Activated CD8-positive, alpha-beta memory T cell treated with anti-CD3 and anti-CD28 coated beads, Interleukin-2, amount 50 U/mL, for 48 hours (primary cell): ENCODE measurements around the gene DGLUCY.
"Not testable (repeated sequence)": the region's sequence is repeated elsewhere in the genome, so short reads cannot be mapped to it uniquely, and the experiment has no call there.

ENCODE experiments used
- DNase-seq: peaks from one replicate; pipeline ENCODE4 v3.0.0-alpha.2; 2020

DGLUCY gene

DNA sequence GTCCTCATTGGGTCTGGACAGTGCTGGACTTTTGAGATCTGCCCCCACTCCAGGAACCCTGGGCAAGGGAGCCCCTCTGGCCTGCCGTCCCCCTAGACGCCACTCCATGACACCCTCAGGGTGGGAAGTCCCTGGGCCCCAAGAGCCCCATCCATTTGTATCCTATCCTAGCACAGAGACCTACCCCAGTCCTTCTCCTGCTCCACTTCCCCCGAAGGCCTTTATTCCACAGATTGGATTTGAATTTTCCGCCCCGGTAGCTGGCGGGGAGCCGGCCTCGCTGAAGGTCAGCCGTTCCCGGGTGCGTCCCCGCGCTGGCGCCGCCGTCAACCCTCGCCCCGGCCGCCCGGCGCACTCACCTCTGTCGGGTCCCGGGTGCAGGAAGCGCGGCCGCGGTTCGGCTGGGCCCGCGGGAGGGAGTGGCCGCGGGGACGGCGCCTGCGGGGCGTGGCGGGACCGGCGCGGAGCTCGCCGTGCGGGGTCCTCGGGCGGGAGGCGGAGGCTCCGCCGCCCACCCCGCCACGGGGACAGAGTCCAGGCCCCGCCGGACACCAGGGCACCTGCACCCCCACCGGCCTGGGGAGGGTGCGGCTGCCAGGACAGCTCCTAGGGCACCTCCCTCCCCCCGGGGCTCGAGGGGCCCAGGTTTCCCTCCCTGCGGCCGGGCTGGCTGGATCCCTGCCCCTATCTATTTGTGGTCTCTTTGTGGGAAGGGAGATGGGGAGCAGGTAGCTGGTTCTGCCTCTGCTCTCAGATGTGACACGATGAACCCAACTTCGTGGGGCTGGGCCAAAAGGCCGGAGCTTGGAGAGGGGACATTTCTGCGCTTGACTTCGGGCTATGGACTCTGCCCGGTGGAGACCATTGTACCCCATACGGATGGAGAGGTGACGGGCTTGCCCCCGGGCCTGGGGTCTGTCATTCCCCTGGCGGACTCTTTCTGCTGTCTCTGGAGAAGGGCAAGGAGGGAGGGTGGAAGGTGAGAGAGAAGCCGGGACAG is 150.6 kb downstream of the DGLUCY start:
- peak; percentile 67 for DNase-seq

DNA sequence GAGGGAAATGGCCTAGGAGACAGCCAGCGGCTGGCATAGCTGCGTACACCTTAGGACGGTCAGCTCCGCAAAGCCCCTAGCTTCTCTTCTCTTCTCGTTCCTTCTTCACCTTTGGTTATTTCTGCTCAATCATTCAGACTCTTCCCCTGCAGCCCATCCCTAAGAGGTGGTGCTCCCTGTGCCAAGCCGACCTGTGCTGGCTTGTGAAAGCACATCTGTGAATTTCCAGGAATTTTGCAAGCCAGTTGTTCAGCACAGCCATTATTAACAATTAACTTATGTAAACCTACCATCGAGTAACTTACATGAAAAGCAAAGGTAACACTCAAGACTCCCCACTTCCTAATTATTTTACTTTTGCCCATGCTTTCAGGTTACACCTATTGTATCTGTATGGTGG is 151.5 kb downstream of the DGLUCY start:
- DNase-seq: no peak

DNA sequence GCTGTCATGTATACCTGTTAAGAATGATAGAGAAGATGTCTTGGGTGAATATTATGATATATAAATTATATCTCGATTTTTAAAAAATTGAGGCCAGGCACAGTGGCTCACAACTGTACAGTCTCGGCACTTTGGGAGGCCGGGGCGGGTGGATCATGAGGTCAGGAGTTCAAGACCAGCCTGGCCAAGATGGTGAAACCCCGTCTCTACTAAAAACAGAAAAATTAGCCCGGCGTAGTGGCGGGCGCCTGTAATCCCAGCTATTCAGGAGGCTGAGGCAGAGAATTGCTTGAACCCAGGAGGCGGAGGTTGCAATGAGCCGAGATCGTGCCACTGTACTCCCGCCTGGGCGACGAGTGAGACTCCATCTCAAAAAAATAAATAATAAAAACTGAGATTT is 152.4 kb downstream of the DGLUCY start:
- not testable (repeated sequence) for DNase-seq

DNA sequence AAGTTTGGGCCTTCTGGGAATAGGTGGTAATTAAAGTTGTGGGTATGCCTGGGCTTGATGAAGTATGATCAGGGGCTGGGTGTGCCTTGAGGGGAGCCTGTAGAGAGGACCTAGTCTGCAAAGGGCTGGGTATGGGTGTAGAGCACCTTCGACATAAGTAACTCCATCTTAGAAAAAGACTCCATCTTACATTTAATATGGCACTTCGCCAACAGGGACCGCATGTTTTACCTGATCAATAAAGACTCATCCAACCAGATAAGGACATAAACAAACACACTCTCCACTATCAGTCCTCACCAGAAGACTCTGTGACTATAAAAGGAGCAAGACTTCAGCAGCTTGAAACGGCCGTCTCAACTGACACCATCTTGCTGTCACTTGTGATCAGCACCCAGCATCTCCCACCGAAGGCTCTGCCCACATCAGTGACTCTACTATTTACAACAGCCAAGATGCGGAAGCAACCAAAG is 154.1 kb downstream of the DGLUCY start:
- DNase-seq: no peak

DNA sequence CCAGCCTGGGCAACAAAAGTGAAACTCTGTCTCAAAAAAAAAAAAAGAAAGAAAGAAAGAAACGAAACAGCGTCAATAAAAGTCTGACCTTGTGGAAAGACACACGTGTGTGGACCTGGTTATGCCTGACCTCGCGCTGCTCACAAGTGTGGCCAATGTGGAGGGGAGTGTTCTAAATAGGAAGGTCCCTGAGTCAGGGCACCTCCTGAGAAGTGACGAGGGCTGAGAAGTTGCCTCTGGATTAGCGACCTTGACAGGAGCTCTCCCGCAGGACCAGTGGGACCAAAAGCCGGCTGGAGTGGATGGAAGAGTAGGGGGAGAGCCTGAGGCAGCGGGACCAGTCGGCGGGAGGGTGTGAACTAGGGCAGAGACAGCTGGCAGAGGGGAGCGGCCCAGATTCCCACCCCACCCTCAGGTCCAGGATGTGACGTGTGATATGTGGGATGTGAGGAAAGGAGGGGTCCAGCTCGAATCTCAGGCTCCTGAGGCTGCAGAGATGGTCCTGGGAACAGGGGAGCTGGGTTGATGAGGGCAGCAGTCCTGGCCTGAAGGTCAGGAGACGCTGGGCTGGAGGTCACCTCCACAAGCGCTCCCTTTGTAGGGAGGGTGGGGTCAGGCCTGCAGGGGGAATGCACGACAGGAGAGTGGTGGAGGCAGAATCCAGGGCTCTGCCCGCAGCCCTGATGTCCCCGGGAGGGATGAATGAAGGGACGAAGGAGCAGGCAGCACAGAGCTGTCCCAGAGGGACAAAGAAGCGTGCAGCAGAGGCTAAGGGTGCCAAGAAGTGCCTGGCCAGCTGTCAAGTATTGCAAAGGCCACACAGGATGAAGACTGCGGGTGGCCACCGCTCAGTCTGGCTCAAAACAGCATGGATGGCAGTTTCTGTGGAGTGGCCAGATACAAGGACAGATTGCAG is 155.5 kb downstream of the DGLUCY start:
- no peak for DNase-seq

DNA sequence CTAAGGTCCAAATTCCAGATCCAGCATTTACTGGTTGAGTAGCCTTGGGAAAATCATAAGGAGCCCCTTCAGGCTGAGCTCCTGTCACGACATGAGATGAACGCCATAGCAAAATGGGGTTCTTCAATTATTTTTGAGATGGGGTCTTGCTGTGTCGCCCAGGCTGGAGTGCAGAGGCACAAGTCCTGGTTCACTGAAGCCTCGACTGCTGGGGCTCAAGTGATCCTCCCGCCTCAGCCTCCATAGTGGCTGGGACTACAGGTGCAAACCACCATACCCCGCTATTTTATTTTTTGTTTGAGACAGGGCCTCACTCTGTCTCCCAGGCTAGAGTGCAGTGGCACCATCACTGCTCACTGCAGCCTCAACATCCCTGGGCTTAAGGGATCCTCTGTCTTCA is 156.3 kb downstream of the DGLUCY start:
- no peak for DNase-seq

DNA sequence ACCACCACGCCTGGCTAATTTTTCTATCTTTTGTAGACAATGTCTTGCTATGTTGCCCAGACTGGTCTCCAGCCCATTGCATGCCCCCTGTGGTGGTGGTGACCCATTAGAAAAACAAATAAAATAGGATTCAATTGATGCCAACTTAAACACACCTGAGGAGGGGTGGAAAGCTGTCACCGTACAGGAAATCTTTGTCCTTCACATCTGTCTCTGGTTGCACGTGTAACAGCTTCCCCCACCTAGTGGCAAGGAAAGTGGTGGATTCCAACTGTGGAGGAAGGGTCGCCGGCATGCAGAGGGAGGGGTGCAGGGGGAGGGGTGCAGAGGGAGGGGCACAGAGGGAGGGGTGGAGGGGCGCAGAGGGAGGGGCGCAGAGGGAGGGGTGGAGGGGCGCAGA is 156.7 kb downstream of the DGLUCY start:
- DNase-seq: no peak

DNA sequence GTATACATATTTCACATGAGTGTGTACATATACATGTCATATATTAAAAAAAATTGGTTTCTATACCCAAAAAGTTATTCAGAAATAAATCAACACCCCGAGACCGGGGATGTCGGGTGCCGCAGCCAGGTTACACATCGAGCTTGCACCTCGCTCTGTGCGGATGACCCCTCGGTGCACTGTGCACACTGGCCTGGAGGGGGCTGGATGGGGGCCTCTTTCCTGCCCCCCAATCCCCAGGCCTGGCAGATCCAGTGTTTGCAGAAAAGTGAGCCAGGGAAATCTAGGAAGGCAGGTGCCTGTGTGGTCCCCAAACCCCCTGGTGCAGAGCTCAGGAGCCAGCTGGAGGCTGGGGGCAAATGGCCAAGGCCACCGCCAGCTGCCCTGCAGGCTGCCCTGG is 157.8 kb downstream of the DGLUCY start:
- DNase-seq: no peak

DNA sequence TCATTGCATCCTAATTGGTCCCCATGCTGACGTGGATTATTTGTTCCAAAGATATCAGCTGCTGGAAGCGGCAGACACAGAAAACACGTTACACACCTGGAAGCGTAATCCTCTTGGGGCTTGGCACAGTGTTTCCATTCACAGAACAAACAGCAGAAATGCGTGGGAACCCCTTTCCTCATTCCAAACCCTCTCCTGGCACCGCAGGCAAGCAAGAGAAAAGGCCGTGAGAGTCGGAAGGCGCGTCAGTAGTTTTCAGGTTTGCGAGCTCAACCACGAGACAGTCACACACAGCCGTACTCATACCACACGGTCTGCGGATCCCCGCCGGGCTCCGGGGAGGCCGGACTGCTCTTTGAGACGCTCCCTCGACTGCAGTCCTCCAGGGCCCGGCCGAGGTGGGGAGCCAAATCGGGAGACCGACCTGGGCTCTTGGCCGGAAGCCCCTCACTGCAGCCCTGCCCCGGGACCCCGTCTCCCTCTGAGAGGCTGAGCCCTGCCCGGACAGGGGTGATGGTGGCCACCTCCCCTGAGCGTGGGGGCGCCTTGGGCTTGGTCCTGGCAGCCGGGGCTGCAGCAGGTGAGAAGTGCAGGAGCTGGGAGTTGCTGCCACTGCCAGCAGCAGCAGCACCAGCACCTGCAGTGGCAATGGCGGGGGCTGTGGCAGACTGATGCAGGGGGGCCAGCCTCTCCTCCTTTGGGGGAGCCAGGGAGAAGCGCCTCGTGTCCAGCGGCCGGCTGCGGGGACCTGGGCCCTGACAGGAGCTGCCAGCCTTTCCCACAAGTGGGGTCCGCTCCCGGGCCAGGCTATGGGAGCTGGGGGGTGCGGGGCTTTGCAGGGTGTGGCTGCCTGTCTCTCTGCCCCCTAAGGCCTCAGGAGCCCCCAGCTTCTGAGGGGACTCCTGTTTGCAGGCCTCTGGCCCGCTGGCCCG is 158.7 kb downstream of the DGLUCY start:
- no peak for DNase-seq

DNA sequence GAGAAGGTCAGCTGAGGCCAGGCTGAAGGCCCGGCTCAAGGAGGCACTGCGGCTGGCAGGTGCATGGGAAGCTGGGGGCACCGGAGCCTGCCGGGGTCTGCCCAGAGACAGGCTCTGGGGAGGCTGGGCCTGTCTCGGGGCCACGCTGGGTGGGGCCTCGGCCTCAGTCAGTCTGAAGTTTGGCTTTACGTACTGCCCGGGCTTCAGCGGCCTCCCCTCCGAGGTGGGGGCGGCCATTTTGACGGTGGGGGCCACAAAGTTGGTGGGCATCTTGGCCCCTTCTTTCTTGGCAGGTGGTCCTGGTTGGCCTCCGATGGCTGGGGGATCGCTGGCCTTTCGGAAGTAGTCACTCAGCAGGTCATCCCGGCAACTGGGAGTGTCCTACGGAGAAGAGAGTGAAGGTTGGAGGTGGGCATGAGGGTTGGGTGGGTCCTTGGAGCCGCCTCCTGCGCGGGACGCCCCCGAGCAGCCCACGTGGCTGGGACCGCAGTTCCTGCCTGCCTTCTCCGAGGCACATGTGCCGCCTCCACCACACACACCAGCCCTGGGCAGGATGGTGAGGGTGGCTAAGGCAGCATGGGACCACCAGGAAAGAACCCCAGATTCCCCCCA is 159.5 kb downstream of the DGLUCY start:
- no peak for DNase-seq

DNA sequence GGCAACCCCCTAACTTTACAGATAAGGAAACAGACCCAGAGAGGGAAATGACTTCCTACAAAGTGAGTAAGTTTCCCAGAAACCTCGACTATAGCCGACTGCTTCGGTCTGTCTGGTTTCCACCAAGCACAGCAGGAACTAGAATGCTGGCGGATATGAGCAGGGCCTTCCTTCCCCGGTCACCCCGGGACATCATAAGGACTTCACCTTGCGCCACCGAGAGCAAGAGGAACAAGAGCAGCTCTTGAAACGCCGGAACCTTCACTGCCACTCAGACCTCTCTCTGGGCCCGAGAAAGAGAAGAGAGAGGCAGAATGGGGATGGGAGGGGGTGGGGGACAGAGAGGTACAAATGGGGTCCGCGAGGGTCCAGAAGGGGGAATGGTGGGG is 160.0 kb downstream of the DGLUCY start:
- no peak for DNase-seq

DNA sequence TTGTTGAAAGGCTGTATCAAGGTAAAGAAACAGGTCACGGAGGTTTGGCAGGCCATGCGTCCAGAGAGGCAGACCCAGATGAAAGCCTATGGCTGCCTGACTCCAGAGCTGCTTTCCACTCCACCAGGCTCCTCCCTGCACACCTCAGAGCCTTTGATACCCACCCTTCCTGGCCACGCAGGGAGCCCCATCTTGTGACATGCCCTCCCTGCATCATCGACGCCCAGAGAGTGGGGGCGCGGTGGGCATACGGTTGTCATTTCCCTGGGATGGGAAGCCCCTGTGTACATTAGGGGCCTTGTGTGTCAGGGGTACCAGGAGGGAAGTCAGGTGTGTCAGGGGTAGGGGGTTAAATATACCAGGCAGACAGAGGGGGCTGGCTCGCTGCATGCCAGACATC is 160.9 kb downstream of the DGLUCY start:
- no peak for DNase-seq
